Measurements from ENCODE around the gene FIZ1.
"Not testable (repeated sequence)": the region's sequence is repeated elsewhere in the genome, so short reads cannot be mapped to it uniquely, and the experiment has no call there.

The FIZ1 gene

DNA sequence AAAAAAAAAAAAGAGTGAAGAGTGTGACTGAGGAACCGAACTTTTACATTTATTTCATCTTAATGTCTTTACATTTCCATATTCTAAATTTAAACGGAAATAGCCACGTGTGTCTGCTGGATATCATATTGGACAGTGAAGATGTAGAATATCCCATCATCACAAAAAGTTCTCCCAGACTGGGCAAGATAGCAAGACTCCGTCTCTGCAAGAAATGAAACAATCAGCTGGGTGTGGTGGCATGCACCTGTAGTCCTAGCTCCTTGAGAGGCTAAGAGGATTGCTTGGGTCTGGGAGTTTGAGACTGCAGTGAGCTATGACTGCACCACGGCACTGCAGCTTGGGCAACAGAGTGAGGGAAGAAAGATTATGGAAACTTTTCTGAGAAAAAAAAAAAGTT lies 22.6 kb downstream of the FIZ1 start:
- TF ChIP-seq, protein P1, sequence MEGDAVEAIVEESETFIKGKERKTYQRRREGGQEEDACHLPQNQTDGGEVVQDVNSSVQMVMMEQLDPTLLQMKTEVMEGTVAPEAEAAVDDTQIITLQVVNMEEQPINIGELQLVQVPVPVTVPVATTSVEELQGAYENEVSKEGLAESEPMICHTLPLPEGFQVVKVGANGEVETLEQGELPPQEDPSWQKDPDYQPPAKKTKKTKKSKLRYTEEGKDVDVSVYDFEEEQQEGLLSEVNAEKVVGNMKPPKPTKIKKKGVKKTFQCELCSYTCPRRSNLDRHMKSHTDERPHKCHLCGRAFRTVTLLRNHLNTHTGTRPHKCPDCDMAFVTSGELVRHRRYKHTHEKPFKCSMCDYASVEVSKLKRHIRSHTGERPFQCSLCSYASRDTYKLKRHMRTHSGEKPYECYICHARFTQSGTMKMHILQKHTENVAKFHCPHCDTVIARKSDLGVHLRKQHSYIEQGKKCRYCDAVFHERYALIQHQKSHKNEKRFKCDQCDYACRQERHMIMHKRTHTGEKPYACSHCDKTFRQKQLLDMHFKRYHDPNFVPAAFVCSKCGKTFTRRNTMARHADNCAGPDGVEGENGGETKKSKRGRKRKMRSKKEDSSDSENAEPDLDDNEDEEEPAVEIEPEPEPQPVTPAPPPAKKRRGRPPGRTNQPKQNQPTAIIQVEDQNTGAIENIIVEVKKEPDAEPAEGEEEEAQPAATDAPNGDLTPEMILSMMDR (IDR thresholded peaks at IDR 0.05; ENCODE audit: insufficient read depth, missing control alignments), result no peak
- no peak for DNase-seq (ENCODE audit: insufficient read length, low spot score)
- FAIRE-seq, result no peak

DNA sequence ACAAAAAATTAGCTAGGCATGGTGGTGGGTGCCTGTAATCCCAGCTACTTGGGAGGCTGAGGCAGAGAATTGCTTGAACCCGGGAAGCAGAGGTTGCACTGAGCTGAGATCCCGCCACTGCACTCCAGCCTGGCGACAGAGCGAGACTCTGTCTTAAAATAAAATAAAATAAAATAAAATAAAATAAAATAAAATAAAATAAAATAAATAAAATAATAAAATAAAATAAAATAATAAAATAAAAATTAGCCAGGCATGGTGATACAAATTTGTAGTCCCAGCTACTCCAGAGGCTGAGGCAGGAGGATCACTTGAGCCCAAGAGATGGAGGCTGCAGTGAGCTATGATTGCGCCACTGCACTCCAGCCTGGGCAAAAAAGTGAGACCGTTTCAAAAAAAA lies 25.4 kb downstream of the FIZ1 start:
- not testable (repeated sequence) for FAIRE-seq; DNase-seq (ENCODE audit: insufficient read length, low spot score)

DNA sequence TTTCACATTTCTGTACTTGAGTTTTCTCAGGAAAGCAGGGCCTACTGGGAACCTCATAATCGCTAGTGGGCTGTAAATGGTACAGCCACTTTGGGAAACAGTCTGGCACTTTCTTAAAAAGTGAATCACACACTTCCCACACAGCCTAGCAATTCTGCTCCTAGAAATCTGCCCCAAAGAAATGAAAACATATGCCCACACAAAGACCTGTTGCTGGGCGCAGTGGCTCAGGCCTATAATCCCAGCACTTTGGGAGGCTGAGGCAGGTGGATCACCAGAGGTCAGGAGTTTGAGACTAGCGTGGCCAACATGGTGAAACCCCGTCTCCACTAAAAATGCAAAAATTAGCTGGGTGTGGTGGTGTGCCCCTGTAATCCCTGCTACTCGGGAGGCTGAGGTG lies 29.8 kb downstream of the FIZ1 start:
- FAIRE-seq; DNase-seq (ENCODE audit: insufficient read length, low spot score): not testable (repeated sequence)

DNA sequence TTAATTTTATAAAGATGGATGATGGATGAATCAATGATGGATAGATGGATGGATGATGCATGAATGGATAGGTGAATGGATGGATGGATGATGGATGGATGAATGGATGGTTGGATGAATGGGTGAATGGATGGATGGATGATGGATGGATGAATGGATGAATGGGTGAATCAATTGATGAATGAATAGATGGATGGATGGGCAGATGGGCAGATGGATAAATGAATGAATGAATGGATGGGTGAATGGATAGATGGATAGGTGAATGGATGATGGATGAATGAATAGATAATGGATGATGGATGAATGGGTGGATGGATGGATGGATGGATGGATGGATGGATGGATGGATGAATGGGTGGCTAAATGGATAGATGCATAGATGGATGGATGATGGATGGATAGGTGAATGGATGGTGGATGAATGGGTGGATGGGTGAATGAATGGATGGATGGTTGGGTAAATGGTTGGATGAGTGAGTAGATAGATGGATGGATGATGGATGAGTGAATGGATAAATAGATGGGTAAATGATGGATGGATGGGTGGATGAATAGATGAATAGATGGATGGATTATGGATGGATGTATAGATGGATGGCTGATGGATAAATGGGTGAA lies 31.5 kb downstream of the FIZ1 start:
- no peak for FAIRE-seq
- no peak for DNase-seq (ENCODE audit: insufficient read length, low spot score)
- TF ChIP-seq, protein P1 (IDR thresholded peaks at IDR 0.05; ENCODE audit: insufficient read depth, missing control alignments), result no peak

DNA sequence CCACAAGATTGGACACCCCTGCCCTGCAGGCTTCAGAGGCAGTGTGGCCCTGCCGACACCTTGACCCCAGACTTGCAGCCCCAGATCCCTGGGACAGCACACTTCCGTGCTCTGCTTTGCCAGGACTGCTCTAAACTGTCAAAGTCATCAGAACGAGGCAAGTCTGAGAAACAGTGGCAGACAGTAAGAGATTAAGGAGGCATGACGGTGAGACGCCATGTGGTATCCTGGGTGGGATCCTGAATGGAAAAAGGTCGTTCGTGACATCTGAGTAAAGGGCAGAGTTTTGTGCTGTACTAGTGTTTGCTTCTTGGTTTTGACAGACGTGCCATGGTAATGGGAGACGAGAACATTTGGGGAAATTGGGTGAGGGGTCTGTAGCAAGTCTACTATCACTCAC lies 32.5 kb downstream of the FIZ1 start:
- TF ChIP-seq, protein P1 (IDR thresholded peaks at IDR 0.05; ENCODE audit: insufficient read depth, missing control alignments), result no peak
- FAIRE-seq (no peak), DNase-seq (ENCODE audit: insufficient read length, low spot score) (no peak)

DNA sequence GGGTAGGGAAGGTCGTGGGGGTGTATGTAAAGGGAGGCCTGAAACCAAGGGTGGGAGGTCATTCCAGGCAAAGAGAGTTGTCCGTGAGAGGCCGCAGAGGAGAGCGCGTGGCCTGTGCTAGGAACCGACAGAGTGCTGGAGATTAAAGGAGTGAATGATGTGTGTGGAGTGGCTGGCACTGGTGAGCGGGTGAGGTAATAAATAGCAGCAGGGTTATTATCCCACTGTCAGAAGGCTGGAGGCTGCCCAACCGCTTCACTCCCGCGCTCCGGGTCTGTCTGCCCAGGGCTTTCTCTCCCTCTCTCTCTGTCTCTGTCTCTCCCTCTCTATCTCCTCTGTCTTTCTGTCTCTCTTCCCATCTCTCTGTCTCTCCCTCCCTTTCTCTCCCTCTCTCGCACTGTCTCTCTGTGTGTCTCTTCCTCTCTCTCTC lies 36.0 kb downstream of the FIZ1 start:
- TF ChIP-seq, protein P1 (IDR thresholded peaks at IDR 0.05; ENCODE audit: insufficient read depth, missing control alignments), result no peak
- FAIRE-seq, result no peak
- DNase-seq (ENCODE audit: insufficient read length, low spot score), result no peak

DNA sequence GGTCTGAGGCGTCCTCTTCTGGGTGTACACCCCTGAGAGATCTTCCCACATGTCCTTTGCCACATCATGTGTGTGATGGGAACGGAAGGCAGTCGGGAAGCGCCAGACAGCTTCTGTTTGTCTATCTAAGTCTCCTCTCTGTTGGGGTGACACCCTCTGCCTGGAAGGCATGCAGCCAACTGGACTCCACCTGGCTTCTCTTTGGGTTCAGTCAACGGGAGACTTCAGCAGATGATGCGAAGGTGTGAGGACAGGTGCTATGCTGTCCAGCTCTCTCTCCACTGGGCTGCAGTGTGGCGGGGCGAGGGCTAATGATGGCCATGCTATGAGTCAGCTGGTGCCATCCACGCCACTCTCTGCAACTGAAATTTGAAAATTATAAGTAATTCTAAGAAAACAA lies 39.6 kb downstream of the FIZ1 start:
- DNase-seq (ENCODE audit: insufficient read length, low spot score) (no peak), FAIRE-seq (no peak)
- TF ChIP-seq, protein P1 (IDR thresholded peaks at IDR 0.05; ENCODE audit: insufficient read depth, missing control alignments), result no peak

DNA sequence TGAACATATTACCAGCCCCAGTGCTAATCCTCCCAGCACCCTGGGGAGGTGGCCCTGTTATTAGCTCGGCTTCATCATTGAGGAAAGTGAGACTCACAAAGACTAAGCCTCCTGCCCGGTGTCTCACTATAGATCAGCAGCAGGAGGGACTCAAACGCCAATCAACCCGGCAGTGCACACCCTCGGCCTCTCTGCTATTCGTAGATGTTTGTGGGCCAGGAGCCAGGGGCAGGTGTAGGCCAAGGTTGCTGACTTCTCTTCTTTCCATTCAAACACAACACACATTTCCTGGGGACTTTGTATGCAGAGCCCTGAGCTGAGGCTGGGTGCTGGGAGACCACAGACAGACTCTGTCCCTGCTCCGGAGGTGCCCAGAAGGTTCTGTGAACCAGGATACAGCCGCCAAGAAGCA lies 44.6 kb downstream of the FIZ1 start:
- DNase-seq (ENCODE audit: insufficient read length, low spot score) (peak; percentile 82), FAIRE-seq (no peak)
- TF ChIP-seq, protein P1 (IDR thresholded peaks at IDR 0.05; ENCODE audit: insufficient read depth, missing control alignments), result no peak
